GM12873 (cell line): ENCODE measurements around the gene HAGH.

ENCODE experiments used
- CTCF ChIP-seq: IDR thresholded peaks from 2 replicates; pipeline ENCODE4 v1.5.1; 2012; ENCODE audit warnings: low read depth, mild to moderate bottlenecking, moderate library complexity, low read length, control low read depth; ENCODE audit not compliant: insufficient read depth; ENCODE audit errors: missing control alignments

The HAGH gene

GRCh38 chr16:1763521-1764511 is 62.8 kb downstream of the HAGH start:
- no peak for TF ChIP-seq CTCF

GRCh38 chr16:1762879-1763520 is 63.6 kb downstream of the HAGH start:
- TF ChIP-seq CTCF = no peak

- TF ChIP-seq CTCF = no peak
Measured at GRCh38 chr16:1762196-1762878, 64.3 kb downstream of the HAGH start.

- TF ChIP-seq CTCF = no peak
Measured at GRCh38 chr16:1761751-1762150, 64.9 kb downstream of the HAGH start.

GRCh38 chr16:1760911-1761310 is 65.7 kb downstream of the HAGH start:
- TF ChIP-seq CTCF = no peak

GRCh38 chr16:1759511-1759910 is 67.1 kb downstream of the HAGH start:
- TF ChIP-seq CTCF = no peak

GRCh38 chr16:1758923-1759322 is 67.7 kb downstream of the HAGH start:
- no peak for TF ChIP-seq CTCF
